HCT116 (cell line): ENCODE data around the gene SYT7.

ENCODE experiments used
- EZH2 ChIP-seq: fragments of 200-600 bp; sonication (generic); IDR thresholded peaks from 2 replicates; pipeline ENCODE4 v1.6.1; 2017; ENCODE audit warnings: antibody characterized with exemption, mixed run types
- POLR2A ChIP-seq: IDR thresholded peaks from 2 replicates; pipeline ENCODE4 v1.7.0; 2011; ENCODE audit warnings: borderline replicate concordance; ENCODE audit not compliant: insufficient read depth, insufficient read length; ENCODE audit errors: extremely low read depth
- POLR2AphosphoS5 ChIP-seq: IDR thresholded peaks from 2 replicates; pipeline ENCODE4 v1.6.1; 2011; ENCODE audit warnings: mild to moderate bottlenecking, low read depth, low read length, moderate library complexity
- TF ChIP-seq, protein P1 (sequence below), 3 experiments: fragments of 200-600 bp in 1 of 3; sonication (generic) in 1 of 3; IDR thresholded peaks in 2 of 3; conservative IDR thresholded peaks in 1 of 3; 2 replicates each; pipeline ENCODE4 v1.5.1; 2012 to 2017; ENCODE audit warnings: low read depth in 2 of 3, low read length in 2 of 3, antibody characterized with exemption in 1 of 3, borderline replicate concordance in 1 of 3, control low read depth in 1 of 3, mild to moderate bottlenecking in 1 of 3, mixed read lengths in 1 of 3, mixed run types in 1 of 3, moderate library complexity in 1 of 3; ENCODE audit not compliant: insufficient read depth in 1 of 3

DNA sequence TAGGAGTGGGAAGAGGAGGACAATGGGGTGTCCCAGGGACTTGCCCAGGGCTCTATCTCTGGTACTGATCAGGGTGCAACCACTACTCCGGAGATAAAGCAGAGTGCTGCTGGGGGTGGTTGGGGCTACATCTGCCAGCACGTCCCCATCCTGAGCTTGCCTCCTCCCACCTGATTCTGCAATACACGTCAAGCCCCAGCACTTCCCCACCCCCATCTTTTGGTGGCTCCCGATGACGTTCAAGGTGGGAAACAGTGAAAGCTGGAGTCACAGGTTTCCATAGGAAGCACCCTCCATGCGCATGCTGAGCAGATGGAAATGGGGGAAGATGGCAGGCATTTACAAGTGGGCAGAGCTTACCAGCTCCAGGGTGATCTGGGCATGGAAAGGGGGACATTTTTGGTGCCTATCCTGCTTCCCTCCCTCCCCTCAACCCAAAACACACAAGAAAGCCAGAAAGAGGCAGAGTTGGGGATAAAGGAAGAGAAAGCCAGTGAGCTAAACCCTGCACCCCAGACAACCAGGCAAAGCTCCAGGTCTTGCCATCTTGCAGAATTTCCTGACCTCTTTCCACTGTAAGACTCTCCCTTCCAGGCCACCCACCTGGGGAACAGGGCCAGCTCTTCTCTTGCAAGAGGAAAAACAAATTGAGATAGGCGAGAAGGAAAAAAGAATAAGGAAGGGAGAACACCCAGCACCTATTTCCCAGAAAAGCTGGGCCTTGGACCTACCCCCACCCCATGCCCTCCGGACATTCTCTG is 15.8 kb downstream of the SYT7 start:
- TF ChIP-seq POLR2AphosphoS5 (no peak), EZH2 (no peak), POLR2A (no peak)
- TF ChIP-seq, protein P1, sequence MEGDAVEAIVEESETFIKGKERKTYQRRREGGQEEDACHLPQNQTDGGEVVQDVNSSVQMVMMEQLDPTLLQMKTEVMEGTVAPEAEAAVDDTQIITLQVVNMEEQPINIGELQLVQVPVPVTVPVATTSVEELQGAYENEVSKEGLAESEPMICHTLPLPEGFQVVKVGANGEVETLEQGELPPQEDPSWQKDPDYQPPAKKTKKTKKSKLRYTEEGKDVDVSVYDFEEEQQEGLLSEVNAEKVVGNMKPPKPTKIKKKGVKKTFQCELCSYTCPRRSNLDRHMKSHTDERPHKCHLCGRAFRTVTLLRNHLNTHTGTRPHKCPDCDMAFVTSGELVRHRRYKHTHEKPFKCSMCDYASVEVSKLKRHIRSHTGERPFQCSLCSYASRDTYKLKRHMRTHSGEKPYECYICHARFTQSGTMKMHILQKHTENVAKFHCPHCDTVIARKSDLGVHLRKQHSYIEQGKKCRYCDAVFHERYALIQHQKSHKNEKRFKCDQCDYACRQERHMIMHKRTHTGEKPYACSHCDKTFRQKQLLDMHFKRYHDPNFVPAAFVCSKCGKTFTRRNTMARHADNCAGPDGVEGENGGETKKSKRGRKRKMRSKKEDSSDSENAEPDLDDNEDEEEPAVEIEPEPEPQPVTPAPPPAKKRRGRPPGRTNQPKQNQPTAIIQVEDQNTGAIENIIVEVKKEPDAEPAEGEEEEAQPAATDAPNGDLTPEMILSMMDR (IDR thresholded peaks at IDR 0.05 in 2 of 3, conservative IDR thresholded peaks at IDR 0.05 in 1 of 3; ENCODE audit: borderline replicate concordance in 1 of 3, insufficient read depth in 1 of 3, low read depth in 2 of 3, low read length in 2 of 3): no peak
